ENCODE measurements around the gene NXPE4.

NXPE4 gene

GRCh38 chr11:114562166-114562916 is 33.2 kb downstream of the NXPE4 start:
- no peak for DNase-seq (ENCODE audit: low spot score)
- no peak for FAIRE-seq

GRCh38 chr11:114559425-114560310 is 35.9 kb downstream of the NXPE4 start, which contains the start of gene NXPE1:
TSS of gene NXPE1 (minus strand) at chr11:114559881. CDS start at chr11:114551201, 8,680 bp downstream.
- FAIRE-seq: no peak
- no peak for DNase-seq (ENCODE audit: low spot score)

- no peak for FAIRE-seq
- DNase-seq (ENCODE audit: low spot score): no peak
Measured at GRCh38 chr11:114556135-114556534, 39.5 kb downstream of the NXPE4 start.

- DNase-seq (ENCODE audit: low spot score) (no peak), FAIRE-seq (no peak)
Measured at GRCh38 chr11:114553642-114554041, 41.9 kb downstream of the NXPE4 start.

GRCh38 chr11:114551060-114551459 is 44.5 kb downstream of the NXPE4 start:
- DNase-seq (ENCODE audit: low spot score) (no peak), FAIRE-seq (no peak)

GRCh38 chr11:114525682-114526081 is 69.9 kb downstream of the NXPE4 start:
- DNase-seq (ENCODE audit: low spot score): no peak
- FAIRE-seq: no peak

- FAIRE-seq (no peak), DNase-seq (ENCODE audit: low spot score) (no peak)
Measured at GRCh38 chr11:114524122-114524521, 71.5 kb downstream of the NXPE4 start.

GRCh38 chr11:114522818-114523217 is 72.8 kb downstream of the NXPE4 start:
- DNase-seq (ENCODE audit: low spot score): no peak
- FAIRE-seq: no peak

All from RCC 7860 (cell line).